Nephron (organoid): ENCODE data around the gene TRIO.

ENCODE experiments used
- H3K27ac Mint-ChIP-seq, 3 experiments: 2 replicates each; pipeline ENCODE4 v1.8.0; 2020; ENCODE audit warnings: mixed read lengths in 3 of 3, mild to moderate bottlenecking in 2 of 3, moderate library complexity in 1 of 3
- H3K27me3 Mint-ChIP-seq: 2 replicates; pipeline ENCODE4 v1.8.0; 2021; ENCODE audit warnings: low read depth, mild to moderate bottlenecking, moderate library complexity, mixed read lengths
- H3K36me3 Mint-ChIP-seq: 2 replicates; pipeline ENCODE4 v1.8.0; 2020; ENCODE audit warnings: low read depth, mixed read lengths
- H3K4me1 Mint-ChIP-seq: 2 replicates; pipeline ENCODE4 v1.8.0; 2020; ENCODE audit warnings: mixed read lengths
- H3K4me3 Mint-ChIP-seq, 3 experiments: 2 replicates each; pipeline ENCODE4 v1.8.0; 2020; ENCODE audit warnings: mild to moderate bottlenecking in 3 of 3, mixed read lengths in 3 of 3, moderate library complexity in 2 of 3
- H3K9me3 Mint-ChIP-seq: 2 replicates; pipeline ENCODE4 v1.8.0; 2020; ENCODE audit warnings: mixed read lengths
- CTCF ChIP-seq, 3 experiments: fragments of 200-600 bp; sonication (generic); IDR thresholded peaks; one replicate each; pipeline ENCODE4 v1.5.0; 2021; ENCODE audit warnings: antibody characterized with exemption in 3 of 3; ENCODE audit not compliant: unreplicated experiment in 3 of 3

Gene TRIO

GRCh38 chr5:14321936-14322335 is 178.8 kb downstream of the TRIO start:
- H3K27me3 Mint-ChIP-seq: no peaks in the 10 kb centered on the region
- H3K9me3 Mint-ChIP-seq: peaks cover 5% of the 10 kb centered on the region
- peaks cover 13% of the 10 kb centered on the region for H3K4me1 Mint-ChIP-seq
- no peak overlapping the region for H3K27ac Mint-ChIP-seq
- no peak for TF ChIP-seq CTCF (IDR thresholded peaks at IDR 0.05; ENCODE audit: unreplicated experiment in 3 of 3)
- H3K4me3 Mint-ChIP-seq: no peak overlapping the region
- H3K36me3 Mint-ChIP-seq: peaks cover 83% of the 10 kb centered on the region

GRCh38 chr5:14322437-14323187 is 179.5 kb downstream of the TRIO start:
- Mint-ChIP-seq H3K4me3 (no peak overlapping the region), H3K27me3 (no peaks in the 10 kb centered on the region), H3K36me3 (peaks cover 76% of the 10 kb centered on the region), H3K4me1 (peaks cover 13% of the 10 kb centered on the region), H3K27ac (no peak overlapping the region), H3K9me3 (peaks cover 5% of the 10 kb centered on the region)
- no peak for TF ChIP-seq CTCF (IDR thresholded peaks at IDR 0.05; ENCODE audit: unreplicated experiment in 3 of 3)

- no peak for TF ChIP-seq CTCF (IDR thresholded peaks at IDR 0.05; ENCODE audit: unreplicated experiment in 3 of 3)
- H3K9me3 Mint-ChIP-seq: peaks cover 5% of the 10 kb centered on the region
- no peaks in the 10 kb centered on the region for H3K27me3 Mint-ChIP-seq
- no peak overlapping the region for H3K27ac Mint-ChIP-seq
- H3K36me3 Mint-ChIP-seq: peaks cover 75% of the 10 kb centered on the region
- no peak overlapping the region for H3K4me3 Mint-ChIP-seq
- peaks cover 13% of the 10 kb centered on the region for H3K4me1 Mint-ChIP-seq
These were observed 180.3 kb downstream of the TRIO start for GRCh38 chr5:14323466-14323865.

GRCh38 chr5:14325369-14325768 is 182.2 kb downstream of the TRIO start:
- peaks cover 13% of the 10 kb centered on the region for H3K4me1 Mint-ChIP-seq
- no peak overlapping the region for H3K4me3 Mint-ChIP-seq
- H3K27ac Mint-ChIP-seq: no peak overlapping the region
- peaks cover 5% of the 10 kb centered on the region for H3K9me3 Mint-ChIP-seq
- H3K36me3 Mint-ChIP-seq: peaks cover 58% of the 10 kb centered on the region
- no peaks in the 10 kb centered on the region for H3K27me3 Mint-ChIP-seq
- no peak for TF ChIP-seq CTCF (IDR thresholded peaks at IDR 0.05; ENCODE audit: unreplicated experiment in 3 of 3)

- H3K9me3 Mint-ChIP-seq: peaks cover 3% of the 10 kb centered on the region
- no peak for TF ChIP-seq CTCF (IDR thresholded peaks at IDR 0.05; ENCODE audit: unreplicated experiment in 3 of 3)
- no peak overlapping the region for H3K4me3 Mint-ChIP-seq
- H3K27me3 Mint-ChIP-seq: no peaks in the 10 kb centered on the region
- H3K27ac Mint-ChIP-seq: no peak overlapping the region
- H3K36me3 Mint-ChIP-seq: peaks cover 57% of the 10 kb centered on the region
- peaks cover 13% of the 10 kb centered on the region for H3K4me1 Mint-ChIP-seq
These were observed 183.1 kb downstream of the TRIO start for GRCh38 chr5:14326035-14326903.
